Parathyroid adenoma (tissue), 2 donors: ENCODE data around the gene RAI14.
"Not testable (repeated sequence)": the region's sequence is repeated elsewhere in the genome, so short reads cannot be mapped to it uniquely, and the experiment has no call there.

Experiments
- H2AFZ ChIP-seq: fragments of 300-600 bp; sonication (generic); one replicate; pipeline ENCODE4 v1.7.0; 2017; ENCODE audit warnings: antibody characterized with exemption, mild to moderate bottlenecking
- H3K27ac ChIP-seq: fragments of 300-600 bp; sonication (generic); one replicate; pipeline ENCODE4 v1.7.0; 2017
- H3K27me3 ChIP-seq: fragments of 300-600 bp; sonication (generic); one replicate; pipeline ENCODE4 v1.7.0; 2017; ENCODE audit warnings: low read length; ENCODE audit not compliant: control insufficient read depth, insufficient read depth
- H3K36me3 ChIP-seq: fragments of 300-600 bp; sonication (generic); one replicate; pipeline ENCODE4 v1.7.0; 2017; ENCODE audit warnings: low read length; ENCODE audit not compliant: control insufficient read depth, insufficient read depth
- H3K4me1 ChIP-seq: fragments of 300-600 bp; sonication (generic); one replicate; pipeline ENCODE4 v1.7.0; 2017; ENCODE audit warnings: control low read depth
- H3K4me2 ChIP-seq: fragments of 300-600 bp; sonication (generic); one replicate; pipeline ENCODE4 v1.7.0; 2017; ENCODE audit warnings: low read length
- H3K4me3 ChIP-seq: fragments of 300-600 bp; sonication (generic); one replicate; pipeline ENCODE4 v1.7.0; 2017; ENCODE audit warnings: low read depth, low read length
- H3K79me2 ChIP-seq: fragments of 300-600 bp; sonication (generic); one replicate; pipeline ENCODE4 v1.7.0; 2017; ENCODE audit warnings: control low read depth
- H3K9ac ChIP-seq: fragments of 300-600 bp; sonication (generic); one replicate; pipeline ENCODE4 v1.7.0; 2017; ENCODE audit warnings: mild to moderate bottlenecking
- H3K9me3 ChIP-seq: fragments of 300-600 bp; sonication (generic); one replicate; pipeline ENCODE4 v1.7.0; 2017; ENCODE audit warnings: low read length; ENCODE audit not compliant: control insufficient read depth
- TF ChIP-seq, protein P1 (sequence below): fragments of 300-600 bp; sonication (generic); IDR thresholded peaks from one replicate; pipeline ENCODE4 v1.7.0; 2017; ENCODE audit warnings: antibody characterized with exemption, mild to moderate bottlenecking
- donor health status: primary hyperparathyroidism.

The RAI14 gene

DNA sequence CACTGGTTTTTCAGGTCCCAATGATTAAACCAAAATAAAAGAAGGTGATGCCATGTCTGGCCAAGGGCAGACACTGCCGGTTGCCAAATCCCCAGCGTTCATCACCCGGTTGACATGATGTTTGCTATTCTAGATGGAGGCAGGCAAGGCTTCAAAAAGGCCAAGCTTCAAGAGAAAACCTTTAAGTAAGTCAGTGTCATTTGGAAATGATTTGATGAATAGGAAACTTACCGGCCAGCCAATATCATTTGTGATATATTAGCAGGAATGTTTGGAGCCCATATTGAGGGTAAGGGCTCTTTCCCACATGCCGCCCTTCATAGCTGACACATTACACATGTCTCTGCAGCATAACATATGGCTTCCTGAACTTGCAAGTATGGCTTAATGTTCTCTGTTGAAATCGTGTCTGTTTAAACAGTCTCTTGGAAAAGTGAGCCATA lies 93.3 kb downstream of the RAI14 start:
- no peaks in the 10 kb centered on the region for H3K36me3 ChIP-seq
- no peaks in the 10 kb centered on the region for H3K9me3 ChIP-seq
- no peaks in the 10 kb centered on the region for H3K27me3 ChIP-seq
- H3K79me2 ChIP-seq = peaks cover 5% of the 10 kb centered on the region
- TF ChIP-seq, protein P1, sequence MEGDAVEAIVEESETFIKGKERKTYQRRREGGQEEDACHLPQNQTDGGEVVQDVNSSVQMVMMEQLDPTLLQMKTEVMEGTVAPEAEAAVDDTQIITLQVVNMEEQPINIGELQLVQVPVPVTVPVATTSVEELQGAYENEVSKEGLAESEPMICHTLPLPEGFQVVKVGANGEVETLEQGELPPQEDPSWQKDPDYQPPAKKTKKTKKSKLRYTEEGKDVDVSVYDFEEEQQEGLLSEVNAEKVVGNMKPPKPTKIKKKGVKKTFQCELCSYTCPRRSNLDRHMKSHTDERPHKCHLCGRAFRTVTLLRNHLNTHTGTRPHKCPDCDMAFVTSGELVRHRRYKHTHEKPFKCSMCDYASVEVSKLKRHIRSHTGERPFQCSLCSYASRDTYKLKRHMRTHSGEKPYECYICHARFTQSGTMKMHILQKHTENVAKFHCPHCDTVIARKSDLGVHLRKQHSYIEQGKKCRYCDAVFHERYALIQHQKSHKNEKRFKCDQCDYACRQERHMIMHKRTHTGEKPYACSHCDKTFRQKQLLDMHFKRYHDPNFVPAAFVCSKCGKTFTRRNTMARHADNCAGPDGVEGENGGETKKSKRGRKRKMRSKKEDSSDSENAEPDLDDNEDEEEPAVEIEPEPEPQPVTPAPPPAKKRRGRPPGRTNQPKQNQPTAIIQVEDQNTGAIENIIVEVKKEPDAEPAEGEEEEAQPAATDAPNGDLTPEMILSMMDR = no peak
- no peak overlapping the region for H3K9ac ChIP-seq
- H3K4me3 ChIP-seq = no peak overlapping the region
- H3K27ac ChIP-seq = no peak overlapping the region
- H2AFZ ChIP-seq = no peak overlapping the region
- no peak overlapping the region for H3K4me2 ChIP-seq
- H3K4me1 ChIP-seq = no peaks in the 10 kb centered on the region

DNA sequence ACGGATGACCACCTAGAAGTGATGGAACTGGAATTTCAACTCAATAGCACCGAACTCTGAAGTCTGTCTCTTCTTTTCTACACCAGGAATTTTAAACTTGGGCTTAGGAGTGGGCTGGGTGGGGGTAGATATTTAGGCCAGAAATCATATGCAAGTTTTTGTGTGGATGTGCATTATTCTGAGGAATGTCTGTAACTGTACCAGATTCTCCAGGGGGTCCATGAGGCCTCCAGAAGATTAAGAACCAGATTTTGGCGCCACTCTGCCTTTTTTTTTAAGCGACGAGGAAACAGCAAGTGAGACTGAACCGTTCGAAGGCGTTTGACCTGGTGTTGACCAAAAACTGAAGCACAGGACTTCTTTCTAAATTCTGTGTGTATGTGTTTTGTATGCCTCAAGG lies 94.1 kb downstream of the RAI14 start:
- H3K9me3 ChIP-seq = no peaks in the 10 kb centered on the region
- H3K4me2 ChIP-seq = no peak overlapping the region
- H3K4me3 ChIP-seq = no peak overlapping the region
- H3K4me1 ChIP-seq = no peaks in the 10 kb centered on the region
- H3K27ac ChIP-seq = no peak overlapping the region
- no peak overlapping the region for H2AFZ ChIP-seq
- no peaks in the 10 kb centered on the region for H3K27me3 ChIP-seq
- peaks cover 5% of the 10 kb centered on the region for H3K79me2 ChIP-seq
- TF ChIP-seq, protein P1 = no peak
- H3K36me3 ChIP-seq = no peaks in the 10 kb centered on the region
- H3K9ac ChIP-seq = no peak overlapping the region

DNA sequence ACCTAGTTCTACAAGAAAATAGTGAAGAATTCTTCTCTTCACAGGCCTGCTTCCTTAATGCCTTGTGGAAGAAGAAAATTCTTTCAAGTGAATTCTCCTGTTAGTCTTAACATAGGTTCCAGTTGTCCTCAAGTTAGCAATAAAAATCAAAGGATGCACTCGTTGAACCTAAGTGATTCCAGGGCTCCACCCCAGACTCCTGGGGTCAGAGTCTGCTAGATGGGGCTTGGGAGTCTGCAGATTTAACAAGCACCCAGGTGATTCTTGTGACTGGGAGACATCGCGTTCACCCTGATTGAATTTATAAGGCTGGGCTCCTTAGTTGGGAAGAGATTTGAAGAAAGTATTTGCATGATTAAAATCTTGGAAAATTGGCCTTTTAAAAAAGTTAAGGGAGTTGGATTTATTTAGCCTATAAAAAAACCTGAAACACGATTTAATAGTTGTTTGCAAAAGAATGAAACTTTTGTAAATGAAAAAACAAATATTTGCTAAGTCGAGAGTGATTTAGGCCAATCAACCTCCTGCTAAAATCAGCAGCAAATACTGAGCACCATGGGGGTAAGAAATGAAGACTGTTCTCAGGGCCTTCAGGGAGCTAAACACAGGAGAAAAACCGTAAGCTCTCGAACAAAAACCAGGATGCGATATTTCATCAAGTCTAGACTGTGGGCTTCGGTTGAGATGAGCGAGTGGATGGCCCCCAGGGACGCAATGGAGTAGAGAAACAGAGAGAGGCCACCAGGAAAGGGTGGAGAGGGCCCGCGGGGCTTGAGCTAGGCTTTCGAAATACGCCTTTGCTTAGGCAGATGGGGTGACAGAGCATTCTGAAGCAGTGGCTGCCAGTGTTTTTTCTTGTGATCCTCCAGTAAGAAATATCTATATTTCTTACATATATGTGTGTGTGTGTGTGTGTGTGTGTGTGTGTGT lies 95.9 kb downstream of the RAI14 start:
- no peak overlapping the region for H3K9ac ChIP-seq
- peaks cover 5% of the 10 kb centered on the region for H3K79me2 ChIP-seq
- no peaks in the 10 kb centered on the region for H3K9me3 ChIP-seq
- no peaks in the 10 kb centered on the region for H3K4me1 ChIP-seq
- H2AFZ ChIP-seq = no peak overlapping the region
- no peaks in the 10 kb centered on the region for H3K36me3 ChIP-seq
- H3K27ac ChIP-seq = no peak overlapping the region
- H3K27me3 ChIP-seq = no peaks in the 10 kb centered on the region
- no peak overlapping the region for H3K4me3 ChIP-seq
- no peak overlapping the region for H3K4me2 ChIP-seq
- TF ChIP-seq, protein P1 = no peak

DNA sequence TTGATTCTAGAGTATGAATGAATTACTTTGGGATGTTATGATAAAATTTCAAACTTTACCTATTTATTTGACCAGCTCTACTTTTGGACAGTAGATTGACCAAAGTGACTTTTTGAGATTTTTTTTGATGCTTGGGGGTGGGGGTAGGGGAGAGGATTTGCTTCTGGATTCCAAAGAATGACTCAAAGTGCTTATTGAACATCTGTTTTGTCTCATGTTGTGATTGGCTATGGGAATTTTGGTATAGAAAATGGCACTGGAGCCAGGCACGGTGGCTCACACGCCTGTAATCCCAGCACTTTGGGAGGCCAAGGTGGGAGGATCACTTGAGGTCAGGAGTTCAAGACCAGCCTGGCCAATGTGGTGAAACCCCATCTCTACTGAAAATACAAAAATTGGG lies 97.1 kb downstream of the RAI14 start:
- not testable (repeated sequence) for H3K4me3 ChIP-seq, H3K27me3 ChIP-seq, H3K4me1 ChIP-seq

DNA sequence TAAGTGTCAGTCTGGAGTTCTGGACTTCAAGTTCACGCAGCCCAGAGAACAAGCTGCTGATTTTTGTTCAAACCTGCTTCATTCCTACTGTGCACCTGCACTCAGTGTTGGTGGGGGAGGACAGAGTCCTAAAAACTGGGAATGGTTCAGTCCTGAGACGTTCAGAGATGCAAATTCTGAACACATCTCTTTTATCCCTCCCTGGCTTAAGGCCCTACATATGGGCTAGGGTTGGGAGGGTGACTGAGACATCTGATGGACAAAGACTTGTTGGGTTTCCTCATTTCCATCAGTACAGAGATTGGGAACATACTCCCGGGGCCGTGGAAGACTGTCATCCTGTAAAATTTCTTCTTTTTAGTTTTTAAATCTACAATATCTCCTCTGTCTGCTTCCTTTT lies 99.8 kb downstream of the RAI14 start:
- no peak overlapping the region for H3K4me3 ChIP-seq
- H2AFZ ChIP-seq = no peak overlapping the region
- no peaks in the 10 kb centered on the region for H3K9me3 ChIP-seq
- no peak overlapping the region for H3K9ac ChIP-seq
- no peak overlapping the region for H3K4me2 ChIP-seq
- H3K27me3 ChIP-seq = no peaks in the 10 kb centered on the region
- TF ChIP-seq, protein P1 = no peak
- H3K4me1 ChIP-seq = no peaks in the 10 kb centered on the region
- H3K79me2 ChIP-seq = peaks cover 2% of the 10 kb centered on the region
- H3K36me3 ChIP-seq = no peaks in the 10 kb centered on the region
- no peak overlapping the region for H3K27ac ChIP-seq

More for the DNA sequence above, 97.1 kb downstream of the RAI14 start:
- not testable (repeated sequence) for H3K9ac ChIP-seq, H2AFZ ChIP-seq, H3K79me2 ChIP-seq, H3K9me3 ChIP-seq, H3K27ac ChIP-seq, H3K4me2 ChIP-seq, H3K36me3 ChIP-seq
